Endothelial cell of umbilical vein (primary cell): ENCODE measurements around the gene GALNT14. TPM values are rescaled to one million over a fixed set of nuclear protein-coding genes. Genes with fewer than 3 reads are reported as not detected.

Experiments used
- BruUV-seq: library from RNA; stranded (reverse); fragments of 400-500 nt; replicated peaks from 2 replicates; lab custom pipeline; 2021; lab: Mats Ljungman, UMichigan
- CTCF ChIA-PET: fragments of 300-600, 350-600 bp; sonication (Branson Sonifier 250); formaldehyde crosslinking; loops from one replicate; lab custom pipeline; 2021; ENCODE audit warnings: antibody characterized with exemption, inconsistent platforms; lab: Charles Lee
- POLR2A ChIA-PET: fragments of 300-600, 350-600 bp; sonication (Branson Sonifier 250); formaldehyde crosslinking; loops from one replicate; lab custom pipeline; 2021; ENCODE audit warnings: antibody characterized with exemption, inconsistent platforms; lab: Charles Lee
- DNase-seq: peaks from one replicate; pipeline ENCODE4 v3.0.0-alpha.2; 2011; ENCODE audit warnings: low read depth, low spot score
- FAIRE-seq: peaks from 2 replicates; lab custom pipeline; 2011; peaks lifted over from hg19 to GRCh38; lab: Jason Lieb, UNC
- H2AFZ ChIP-seq: 2 replicates; pipeline ENCODE4 v1.6.0; 2012; ENCODE audit warnings: low read depth, low read length, control low read depth, inconsistent platforms
- H3K27ac ChIP-seq: 2 replicates; pipeline ENCODE4 v1.5.1; 2011; ENCODE audit warnings: low read depth, mild to moderate bottlenecking, control low read depth, low read length, moderate library complexity; ENCODE audit not compliant: insufficient read depth
- H3K27me3 ChIP-seq, 2 experiments: 2 replicates each; pipeline versions ENCODE4 v1.6.0 to v1.6.1; 2011; ENCODE audit warnings: low read length in 2 of 2, mixed read lengths in 1 of 2; ENCODE audit not compliant: control insufficient read depth in 2 of 2, insufficient read depth in 2 of 2
- H3K36me3 ChIP-seq, 2 experiments: 2 replicates in 1 of 2; 3 replicates in 1 of 2; pipeline ENCODE4 v1.5.1; 2011; ENCODE audit warnings: low read length in 2 of 2, mild to moderate bottlenecking in 1 of 2, moderate library complexity in 1 of 2; ENCODE audit not compliant: control insufficient read depth in 2 of 2, insufficient read depth in 2 of 2; ENCODE audit errors: extremely low read depth in 1 of 2
- H3K4me1 ChIP-seq: 3 replicates; pipeline ENCODE4 v1.5.1; 2011; ENCODE audit warnings: mild to moderate bottlenecking, low read length; ENCODE audit not compliant: control insufficient read depth, insufficient read depth; ENCODE audit errors: extremely low read depth
- H3K4me2 ChIP-seq: 2 replicates; pipeline ENCODE4 v1.6.1; 2011; ENCODE audit warnings: low read length, control low read depth, mixed read lengths; ENCODE audit not compliant: insufficient read depth
- H3K4me3 ChIP-seq, 3 experiments: fragments of 200-600 bp in 1 of 3; sonication (generic), shearing (Covaris generic) in 1 of 3; replicated peaks in 1 of 3; 2 replicates each; pipeline ENCODE4 v1.5.1; 2011 to 2016; ENCODE audit warnings: control low read depth in 3 of 3, low read length in 3 of 3, mild to moderate bottlenecking in 2 of 3, inconsistent platforms in 1 of 3, low read depth in 1 of 3, moderate library complexity in 1 of 3; ENCODE audit not compliant: insufficient read depth in 1 of 3
- H3K79me2 ChIP-seq: 2 replicates; pipeline ENCODE4 v1.6.0; 2012; ENCODE audit warnings: low read length, inconsistent platforms; ENCODE audit not compliant: control insufficient read depth, insufficient read depth
- H3K9ac ChIP-seq: replicated peaks from 2 replicates; pipeline ENCODE3; 2011; ENCODE audit warnings: low read length, control low read depth; ENCODE audit not compliant: insufficient read depth; ENCODE audit errors: extremely low read depth
- H3K9me1 ChIP-seq: replicated peaks from 3 replicates; pipeline ENCODE4 v1.6.0; 2011; ENCODE audit warnings: mild to moderate bottlenecking, low read length; ENCODE audit not compliant: control insufficient read depth, insufficient read depth; ENCODE audit errors: extremely low read depth
- H3K9me3 ChIP-seq: replicated peaks from 2 replicates; pipeline ENCODE4 v1.5.1; 2012; ENCODE audit warnings: low read length, inconsistent platforms; ENCODE audit not compliant: control insufficient read depth, insufficient read depth
- H4K20me1 ChIP-seq: replicated peaks from 2 replicates; pipeline ENCODE3; 2011; ENCODE audit warnings: mild to moderate bottlenecking, low read length; ENCODE audit not compliant: control insufficient read depth, insufficient read depth; ENCODE audit errors: extremely low read depth
- CTCF ChIP-seq, 2 donors: IDR thresholded peaks; 1 replicate in 1 of 2; 2 replicates in 1 of 2; pipeline ENCODE4 v1.5.1; 2011; ENCODE audit warnings: low read length in 2 of 2, mild to moderate bottlenecking in 2 of 2, moderate library complexity in 2 of 2, control low read depth in 1 of 2, inconsistent platforms in 1 of 2, low read depth in 1 of 2; ENCODE audit not compliant: insufficient read depth in 1 of 2; ENCODE audit errors: extremely low read depth in 1 of 2
- EZH2 ChIP-seq: IDR thresholded peaks from 2 replicates; pipeline ENCODE4 v1.6.1; 2012; ENCODE audit warnings: borderline replicate concordance, low read depth, mild to moderate bottlenecking, moderate library complexity, low read length, inconsistent platforms; ENCODE audit not compliant: severe bottlenecking
- FOS ChIP-seq: IDR thresholded peaks from 2 replicates; pipeline ENCODE4 v1.6.1; 2011; ENCODE audit warnings: mild to moderate bottlenecking, low read length, moderate library complexity, borderline replicate concordance; ENCODE audit not compliant: insufficient read depth
- GATA2 ChIP-seq: IDR thresholded peaks from 2 replicates; pipeline ENCODE4 v1.7.0; 2011; ENCODE audit warnings: low read depth, mild to moderate bottlenecking, moderate library complexity, mixed read lengths, low read length; ENCODE audit not compliant: insufficient read length, insufficient read depth
- JUN ChIP-seq: IDR thresholded peaks from 2 replicates; pipeline ENCODE4 v1.6.1; 2011; ENCODE audit warnings: borderline replicate concordance, low read depth; ENCODE audit not compliant: insufficient read length, insufficient read depth
- MAX ChIP-seq: IDR thresholded peaks from 2 replicates; pipeline ENCODE4 v1.6.1; 2011; ENCODE audit not compliant: insufficient read depth, insufficient read length
- MYC ChIP-seq: IDR thresholded peaks from one replicate; pipeline ENCODE4 v1.6.1; 2011; ENCODE audit warnings: mild to moderate bottlenecking, low read depth, low read length
- POLR2A ChIP-seq: IDR thresholded peaks from 2 replicates; pipeline ENCODE4 v1.6.1; 2012; ENCODE audit warnings: low read depth, mild to moderate bottlenecking, control low read depth, low read length
- POLR2AphosphoS5 ChIP-seq: IDR thresholded peaks from 2 replicates; pipeline ENCODE4 v1.6.1; 2012; ENCODE audit warnings: low read depth, mild to moderate bottlenecking, control low read depth, low read length, moderate library complexity; ENCODE audit not compliant: insufficient read depth
- dilution Hi-C: fragments of 300-500 bp; cut with MboI; formaldehyde crosslinking; loops from one replicate; pipeline ENCODE4 v1.15.0; 2019; ENCODE audit warnings: low sequenced_read_pairs; ENCODE audit not compliant: extremely low pct_ligation_motif_present
- intact Hi-C: fragments of 100-400 bp; cut with micrococcal nuclease; formaldehyde crosslinking; loops from one replicate; pipeline ENCODE4 v1.10.0; 2022
- polyA plus RNA-seq, 4 experiments: library from polyadenylated mRNA; depleted of rRNA in 3 of 4; stranded (reverse) in 3 of 4; unstranded in 1 of 4; fragments of >200 nt; gene quantifications; 2 replicates each; pipeline versions ENCODE4 v1.2.1 to v1.2.3, GENCODE V29; 2011 to 2012; ENCODE audit warnings: missing spikeins in 1 of 4
- total RNA-seq: library from RNA; stranded (reverse); gene quantifications from 2 replicates; pipeline ENCODE4 v1.2.3, GENCODE V29; 2021

GALNT14 gene
- total and polyA plus RNA-seq, 2 donors (not counting 3 experiments of a cell fraction or from before 2014, with no cell fraction given) = 0.04 to 0.40 TPM

GRCh38 chr2:30979822-30980245 is 158.4 kb downstream of the GALNT14 start:
- dilution Hi-C loops = no loop called here
- FAIRE-seq = no peak

More at GRCh38 chr2:30979822-30980245, 158.4 kb downstream of the GALNT14 start:
- H3K36me3 ChIP-seq = no peaks in the 10 kb centered on the region
- H2AFZ ChIP-seq = no peak overlapping the region
- H3K9ac ChIP-seq = no peak overlapping the region
- ChIA-PET CTCF (no interaction called here), POLR2A (no interaction called here)
- H3K4me3 ChIP-seq = no peak overlapping the region
- TF ChIP-seq EZH2 (no peak), POLR2AphosphoS5 (no peak), MYC (no peak), JUN (no peak), CTCF (IDR thresholded peaks at IDR 0.05; ENCODE audit: extremely low read depth in 1 of 2, insufficient read depth in 1 of 2, low read depth in 1 of 2, low read length in 2 of 2) (no peak), MAX (no peak), POLR2A (no peak), GATA2 (no peak), FOS (no peak)
- H3K9me3 ChIP-seq = no peaks in the 10 kb centered on the region
- H3K27ac ChIP-seq = no peak overlapping the region
- no peaks in the 10 kb centered on the region for H3K79me2 ChIP-seq
- H3K9me1 ChIP-seq = no peaks in the 10 kb centered on the region
- no peaks in the 10 kb centered on the region for H4K20me1 ChIP-seq
- no TSS peak for BruUV-seq
- no peaks in the 10 kb centered on the region for H3K4me1 ChIP-seq
- no peak for DNase-seq
- no peak overlapping the region for H3K4me2 ChIP-seq
- intact Hi-C loops = no loop called here
- H3K27me3 ChIP-seq = no peaks in the 10 kb centered on the region
